Loucy (cell line): ENCODE results near the gene L2HGDH.

ENCODE experiments used
- H2AFZ ChIP-seq: fragments of 200-600 bp; sonication (generic); 2 replicates; pipeline ENCODE4 v1.6.0; 2016; ENCODE audit warnings: antibody characterized with exemption, mild to moderate bottlenecking, low read length, moderate library complexity
- H3F3A ChIP-seq: fragments of 200-600 bp; 2 replicates; pipeline ENCODE4 v1.6.0; 2016; ENCODE audit warnings: antibody characterized with exemption, low read depth, mild to moderate bottlenecking
- H3K27me3 ChIP-seq: fragments of 200-600 bp; sonication (generic); 2 replicates; pipeline ENCODE4 v1.6.1; 2014; ENCODE audit warnings: low read length, mild to moderate bottlenecking; ENCODE audit not compliant: insufficient read depth, poor library complexity, severe bottlenecking
- H3K36me3 ChIP-seq: fragments of 200-600 bp; sonication (generic); 2 replicates; pipeline ENCODE4 v1.6.1; 2016; ENCODE audit warnings: low read length; ENCODE audit not compliant: insufficient read depth
- H3K4me1 ChIP-seq: fragments of 200-600 bp; sonication (generic); 2 replicates; pipeline ENCODE4 v1.5.1; 2014; ENCODE audit warnings: low read length, mild to moderate bottlenecking; ENCODE audit not compliant: insufficient read depth, poor library complexity, severe bottlenecking
- H3K4me2 ChIP-seq: fragments of 200-600 bp; sonication (generic); 2 replicates; pipeline ENCODE4 v1.6.0; 2014; ENCODE audit warnings: antibody characterized with exemption, low read length, low read depth, mild to moderate bottlenecking; ENCODE audit not compliant: poor library complexity, severe bottlenecking
- H3K4me3 ChIP-seq: fragments of 200-600 bp; sonication (generic); 2 replicates; pipeline ENCODE4 v1.5.1; 2014; ENCODE audit warnings: low read length, mild to moderate bottlenecking, mixed read lengths; ENCODE audit not compliant: poor library complexity, severe bottlenecking
- H3K79me2 ChIP-seq: fragments of 200-600 bp; sonication (generic); 2 replicates; pipeline ENCODE4 v1.6.1; 2014; ENCODE audit warnings: low read length; ENCODE audit not compliant: insufficient read depth
- H3K9ac ChIP-seq: fragments of 200-600 bp; sonication (generic); 2 replicates; pipeline ENCODE4 v1.6.0; 2014; ENCODE audit warnings: mild to moderate bottlenecking, low read depth, low read length, moderate library complexity; ENCODE audit not compliant: poor library complexity, severe bottlenecking
- H3K9me2 ChIP-seq: fragments of 200-600 bp; sonication (generic); replicated peaks from 2 replicates; pipeline ENCODE4 v1.6.1; 2016; ENCODE audit warnings: low read depth, low read length, mixed read lengths
- H3K9me3 ChIP-seq: fragments of 200-600 bp; sonication (generic); 2 replicates; pipeline ENCODE4 v1.6.1; 2014; ENCODE audit warnings: mild to moderate bottlenecking, antibody characterized with exemption, low read length, low read depth; ENCODE audit not compliant: insufficient read depth
- H4K20me1 ChIP-seq: fragments of 200-600 bp; sonication (generic); 2 replicates; pipeline ENCODE4 v1.6.0; 2014; ENCODE audit warnings: antibody characterized with exemption, low read length, mild to moderate bottlenecking; ENCODE audit not compliant: insufficient read depth, poor library complexity, severe bottlenecking
- CTCF ChIP-seq: fragments of 200-600 bp; sonication (generic); conservative IDR thresholded peaks from 2 replicates; pipeline ENCODE4 v1.5.1; 2014; ENCODE audit warnings: mild to moderate bottlenecking, antibody characterized with exemption, low read length
- EZH2phosphoT487 ChIP-seq: fragments of 200-600 bp; IDR thresholded peaks from 2 replicates; pipeline ENCODE4 v1.6.1; 2018; ENCODE audit warnings: antibody characterized with exemption, mild to moderate bottlenecking, moderate library complexity, borderline replicate concordance

L2HGDH gene

GRCh38 chr14:50263321-50263720, 48.7 kb downstream of the L2HGDH start:
- Histone ChIP-seq H2AFZ (no peak overlapping the region), H3K4me1 (no peaks in the 10 kb centered on the region)

GRCh38 chr14:50262865-50263264, 49.2 kb downstream of the L2HGDH start:
- no peaks in the 10 kb centered on the region for H3K27me3 ChIP-seq
- H3K9ac ChIP-seq = no peak overlapping the region
- no peaks in the 10 kb centered on the region for H3K9me2 ChIP-seq
- no peaks in the 10 kb centered on the region for H3K4me1 ChIP-seq
- TF ChIP-seq CTCF = no peak
- TF ChIP-seq EZH2phosphoT487 = no peak
- H3K36me3 ChIP-seq = no peaks in the 10 kb centered on the region
- no peaks in the 10 kb centered on the region for H3K79me2 ChIP-seq
- H2AFZ ChIP-seq = no peak overlapping the region
- H3K4me2 ChIP-seq = no peak overlapping the region
- H4K20me1 ChIP-seq = no peaks in the 10 kb centered on the region
- no peak overlapping the region for H3K4me3 ChIP-seq
- H3F3A ChIP-seq = no peaks in the 10 kb centered on the region
- H3K9me3 ChIP-seq = no peaks in the 10 kb centered on the region

More at GRCh38 chr14:50263321-50263720, 48.7 kb downstream of the L2HGDH start:
- no peaks in the 10 kb centered on the region for H3K27me3 ChIP-seq
- no peak overlapping the region for H3K4me3 ChIP-seq
- no peaks in the 10 kb centered on the region for H4K20me1 ChIP-seq
- H3K9me3 ChIP-seq = no peaks in the 10 kb centered on the region
- H3F3A ChIP-seq = no peaks in the 10 kb centered on the region
- H3K79me2 ChIP-seq = no peaks in the 10 kb centered on the region
- no peak overlapping the region for H3K9ac ChIP-seq
- no peak overlapping the region for H3K4me2 ChIP-seq
- TF ChIP-seq EZH2phosphoT487 = no peak
- no peak for TF ChIP-seq CTCF
- no peaks in the 10 kb centered on the region for H3K36me3 ChIP-seq
- no peaks in the 10 kb centered on the region for H3K9me2 ChIP-seq

- Histone ChIP-seq H3K4me3 (no peak overlapping the region), H3K36me3 (no peaks in the 10 kb centered on the region), H3K4me1 (no peaks in the 10 kb centered on the region), H3K9me3 (no peaks in the 10 kb centered on the region), H3K9ac (no peak overlapping the region), H3K79me2 (no peaks in the 10 kb centered on the region), H3K4me2 (no peak overlapping the region), H2AFZ (no peak overlapping the region), H3K27me3 (no peaks in the 10 kb centered on the region), H3K9me2 (no peaks in the 10 kb centered on the region), H4K20me1 (no peaks in the 10 kb centered on the region), H3F3A (no peaks in the 10 kb centered on the region)
- peak; percentile 65 for TF ChIP-seq CTCF
- no peak for TF ChIP-seq EZH2phosphoT487
Measured at GRCh38 chr14:50260511-50260910, 51.5 kb downstream of the L2HGDH start.
